Measurements from ENCODE around the gene VPS35L.
"Not testable (repeated sequence)": the region's sequence is repeated elsewhere in the genome, so short reads cannot be mapped to it uniquely, and the experiment has no call there.

Gene VPS35L

DNA sequence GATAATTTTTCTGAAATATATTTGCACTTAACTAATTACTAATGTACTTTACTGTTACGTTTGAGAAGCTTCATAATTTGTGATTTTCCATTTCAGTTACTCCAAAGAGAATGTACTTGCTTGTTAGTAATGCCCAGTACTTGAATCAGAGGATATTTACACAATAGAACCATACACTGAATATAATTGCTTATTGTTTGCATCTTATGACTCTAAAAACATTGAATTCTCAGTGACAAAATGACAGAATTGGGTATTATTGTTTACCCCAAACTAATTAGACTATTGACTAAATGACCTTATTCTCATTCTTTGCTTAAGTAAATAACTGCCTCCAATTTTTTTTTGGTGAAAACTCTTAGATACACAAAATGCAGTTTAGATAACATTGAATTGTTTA, 22.9 kb upstream of the VPS35L start:
- DNase-seq = no peak

DNA sequence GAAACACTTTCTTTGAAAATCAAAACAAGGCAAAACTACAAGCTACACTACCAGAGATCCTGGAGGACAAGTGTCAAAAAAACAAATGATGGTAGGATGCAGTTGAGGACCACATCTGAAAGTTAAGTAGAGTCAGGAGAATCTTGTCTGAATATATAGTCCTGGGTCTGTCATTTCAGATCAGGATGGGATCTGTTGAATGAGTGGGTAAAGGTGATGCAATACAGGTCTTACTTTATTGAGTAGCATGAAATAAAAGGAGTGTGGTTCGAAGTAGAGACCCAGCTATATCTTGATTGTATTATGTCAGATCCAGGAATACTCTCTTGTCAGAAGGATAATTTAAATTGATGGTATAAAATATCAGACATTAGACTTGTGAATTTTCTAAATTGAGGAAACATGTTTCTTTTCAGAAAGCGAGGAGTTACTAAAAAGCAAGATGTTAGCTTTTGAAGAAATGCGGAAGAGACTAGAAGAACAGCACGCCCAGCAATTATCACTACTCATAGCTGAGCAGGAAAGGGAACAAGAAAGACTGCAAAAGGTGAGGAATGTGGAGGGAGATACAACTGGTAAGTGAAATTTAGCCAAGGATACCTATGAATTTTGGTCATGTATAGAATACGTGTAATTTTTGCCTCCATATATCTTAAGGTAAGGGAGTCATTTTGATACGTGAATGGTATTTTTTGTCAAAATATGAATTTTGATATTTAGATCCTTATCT, 15.1 kb upstream of the VPS35L start:
- no peak for DNase-seq

DNA sequence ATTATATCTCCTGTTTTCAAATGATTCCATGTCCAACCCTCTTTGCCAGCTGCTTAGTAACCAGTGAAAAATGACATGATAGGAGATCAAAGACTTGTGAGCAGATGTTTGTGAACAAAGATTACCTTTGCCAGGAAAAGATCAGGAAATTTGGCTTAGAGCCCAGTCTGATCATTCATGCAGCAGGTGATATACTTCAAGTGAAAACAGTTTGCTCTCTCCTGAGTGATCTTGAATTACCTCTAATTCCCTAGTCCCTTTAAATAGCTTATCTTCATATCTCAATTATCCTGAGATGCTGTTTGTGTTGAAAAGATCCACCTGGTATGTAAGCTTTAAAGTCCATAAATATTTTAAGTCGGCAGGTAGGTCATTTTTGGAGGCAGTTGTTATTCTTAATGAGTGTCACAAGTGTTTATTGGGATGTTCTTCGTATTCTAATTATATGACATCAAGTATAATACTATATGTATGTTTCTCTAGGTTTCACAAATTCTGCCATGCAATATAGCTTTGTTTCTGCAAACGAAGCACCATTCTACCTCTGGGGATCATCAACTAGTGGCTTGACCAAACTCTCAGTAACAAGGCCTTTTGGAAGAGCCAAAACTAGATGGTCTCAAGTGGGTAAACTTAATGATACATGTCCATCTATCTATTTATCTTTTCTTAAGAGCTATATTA, 13.2 kb upstream of the VPS35L start:
- DNase-seq = no peak

DNA sequence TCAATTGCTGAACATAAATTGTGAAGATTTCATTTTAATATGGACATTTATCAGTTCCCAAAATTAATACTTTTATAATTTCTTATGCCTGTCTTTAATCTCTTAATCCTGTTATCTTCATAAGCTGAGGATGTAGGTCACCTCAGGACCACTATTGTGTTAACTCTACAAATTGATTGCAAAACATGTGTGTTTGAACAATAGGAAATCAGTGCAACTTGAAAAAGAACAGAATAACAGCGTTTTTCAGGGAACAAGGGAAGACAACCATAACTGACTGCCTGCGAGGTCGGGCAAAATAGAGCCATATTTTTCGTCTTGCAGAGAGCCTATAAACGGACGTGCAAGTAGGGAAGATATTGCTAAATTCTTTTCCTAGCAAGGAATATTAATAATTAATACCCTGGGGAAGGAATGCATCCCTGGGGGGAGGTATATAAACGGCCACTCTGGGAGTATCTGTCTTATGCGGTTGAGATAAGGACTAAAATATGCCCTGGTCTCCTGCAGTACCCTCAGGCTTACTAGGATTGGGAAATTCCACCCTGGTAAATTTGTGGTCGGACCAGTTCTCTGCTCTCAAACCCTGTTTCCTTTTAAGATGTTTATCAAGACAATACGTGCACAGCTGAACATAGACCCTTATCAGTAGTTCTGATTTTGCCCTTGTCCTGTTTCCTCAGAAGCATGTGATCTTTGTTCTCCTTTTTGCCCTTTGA, 12.1 kb upstream of the VPS35L start:
- DNase-seq = not testable (repeated sequence)

DNA sequence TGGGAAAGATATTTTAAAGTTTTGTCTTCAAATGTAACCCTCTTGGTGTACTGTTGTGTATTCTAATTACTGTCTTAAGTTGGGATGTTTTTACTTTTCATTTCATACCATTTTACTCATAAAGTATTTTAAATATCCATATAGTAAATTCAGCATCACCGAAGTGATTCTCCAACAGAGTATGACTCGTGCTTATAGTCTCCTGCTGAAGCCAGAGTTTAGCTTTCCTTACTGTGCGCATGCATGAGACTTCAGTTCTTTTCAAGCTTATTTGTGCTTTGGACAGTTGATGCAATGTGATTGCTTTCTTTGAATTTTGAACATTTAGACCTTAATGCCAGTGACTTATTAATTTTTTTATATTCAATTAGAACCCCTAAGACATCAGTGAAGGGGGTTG, 7.4 kb upstream of the VPS35L start:
- DNase-seq = no peak

DNA sequence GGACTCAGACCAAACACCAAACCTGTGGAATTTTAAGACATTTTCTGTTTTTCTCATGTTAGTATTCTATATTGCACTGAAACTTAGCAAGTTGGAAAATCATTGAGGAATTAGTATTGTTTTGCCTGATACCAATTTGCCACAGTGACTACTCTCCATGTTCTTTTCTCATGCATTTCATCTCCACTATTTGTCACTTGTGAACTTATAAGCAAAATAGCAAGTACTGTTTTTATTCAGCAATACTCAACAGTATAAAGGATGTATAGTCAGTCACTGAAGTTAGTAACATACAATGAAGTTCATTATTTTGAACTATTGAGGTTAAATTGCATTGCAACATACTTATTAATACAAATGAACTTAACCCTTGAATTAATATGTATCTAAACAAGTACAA, 5.8 kb upstream of the VPS35L start:
- DNase-seq = no peak

DNA sequence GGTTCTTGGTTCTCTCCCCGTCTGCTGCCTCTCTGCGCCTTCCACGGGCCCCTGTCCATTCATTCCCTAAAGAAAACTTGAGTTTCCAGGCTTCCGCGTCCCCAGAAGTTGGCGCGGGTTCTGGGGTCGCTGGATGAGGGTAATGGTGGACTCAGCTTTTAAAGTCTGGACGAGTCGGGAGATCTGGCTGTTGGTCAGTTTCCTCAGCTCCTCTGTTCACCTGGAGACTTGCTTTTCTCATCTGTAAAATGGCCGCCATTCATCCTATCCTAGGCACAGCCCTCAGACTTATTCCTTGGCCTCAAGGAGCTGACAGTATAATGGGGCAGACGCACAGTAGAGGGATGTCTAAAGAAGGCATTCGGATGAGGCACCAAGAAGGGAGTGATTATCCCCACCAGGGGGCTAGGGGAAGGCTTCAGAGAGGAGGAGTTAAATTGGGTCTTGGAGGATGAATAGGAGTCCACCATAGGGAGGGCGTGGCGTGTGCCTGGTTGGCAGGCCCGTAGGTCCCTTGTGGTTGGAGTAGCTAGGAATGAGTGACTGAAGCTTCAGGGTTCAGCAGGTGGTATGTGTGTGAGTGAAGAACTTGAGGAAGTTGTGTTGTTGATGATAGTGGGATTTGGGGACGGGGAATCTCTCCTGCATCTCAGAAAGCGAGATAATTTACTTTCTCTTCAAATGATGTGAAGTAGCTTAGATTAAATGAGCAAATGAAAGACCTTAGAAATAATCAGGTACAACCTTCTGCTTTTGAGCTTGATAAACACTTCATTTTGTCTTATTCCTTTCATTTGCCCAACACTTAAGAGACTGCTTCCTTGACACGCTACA, 652 bp downstream of the VPS35L start:
- peak in 3 of 6 experiments; percentile 6 to 24 (median 19) for DNase-seq

DNA sequence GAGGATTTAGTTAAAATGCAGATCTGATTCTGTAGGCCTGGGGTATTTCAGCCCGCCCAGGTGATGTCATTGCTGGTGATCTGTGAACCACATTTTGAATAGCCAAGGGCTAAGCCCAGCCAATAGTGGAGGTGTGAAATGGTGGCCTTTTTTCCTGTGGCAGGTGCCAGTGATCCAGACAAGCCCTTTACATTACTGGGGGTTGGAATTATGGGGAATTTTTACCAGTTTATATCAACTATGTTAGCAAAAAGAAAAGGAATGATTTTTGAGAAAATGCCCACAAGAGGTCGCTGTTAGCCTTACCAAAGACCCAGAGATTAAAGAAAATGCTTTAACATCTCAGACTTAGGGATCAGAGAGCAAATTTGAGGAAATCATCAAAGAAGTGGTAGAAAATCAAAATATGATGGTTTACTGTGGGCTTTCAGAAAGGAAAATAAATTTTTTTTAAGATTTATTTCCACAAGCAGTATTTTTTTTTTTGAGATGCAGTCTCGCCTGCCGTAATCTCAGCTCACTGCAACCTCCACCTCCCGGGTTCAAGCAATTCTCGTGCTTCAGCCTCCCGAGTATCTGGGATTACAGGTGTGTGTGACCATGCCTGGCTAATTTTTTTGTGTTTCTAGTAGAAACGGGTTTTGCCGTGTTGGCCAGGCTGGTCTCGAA, 3.9 kb downstream of the VPS35L start:
- peak in 5 of 6 experiments; percentile 8 to 65 (median 19) for DNase-seq

DNA sequence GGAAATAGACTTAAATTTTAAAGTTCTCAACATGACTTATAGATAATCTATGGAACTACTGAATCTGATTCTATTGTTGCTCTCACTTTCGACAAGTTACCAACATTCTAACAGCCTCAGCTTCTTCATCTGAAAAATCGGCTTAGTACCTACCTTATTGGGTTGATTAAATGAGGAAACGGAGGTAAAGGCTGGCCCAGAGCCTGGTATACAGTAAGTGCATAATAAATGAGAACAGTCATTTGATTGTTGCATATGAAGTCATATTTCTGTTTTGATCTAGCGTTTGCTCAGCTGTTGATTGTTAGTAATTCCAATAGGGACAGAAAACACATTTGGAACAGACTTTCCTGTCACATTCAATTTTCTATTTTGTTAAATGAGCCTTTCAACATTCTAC, 4.6 kb downstream of the VPS35L start:
- DNase-seq = no peak

DNA sequence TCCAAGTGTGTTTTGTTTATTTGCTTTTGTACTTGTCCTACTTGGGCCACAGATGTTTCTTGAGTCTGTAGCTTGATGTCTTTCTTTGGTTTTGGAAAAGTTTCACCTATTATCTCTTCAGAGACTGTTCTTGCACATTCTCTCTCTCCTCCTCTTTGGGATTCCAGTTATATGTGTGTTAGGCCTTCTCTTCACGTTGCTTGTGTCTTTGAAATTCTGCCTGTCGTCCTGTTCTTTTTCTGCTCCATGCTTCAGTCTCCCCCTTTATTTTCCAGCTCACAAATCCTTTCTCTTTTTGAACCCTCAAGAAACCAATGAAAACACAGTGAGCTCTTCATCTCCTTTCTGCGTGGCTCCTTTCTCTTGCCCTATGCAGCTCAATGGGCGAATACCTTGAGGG, 7.9 kb downstream of the VPS35L start:
- no peak for DNase-seq

DNA sequence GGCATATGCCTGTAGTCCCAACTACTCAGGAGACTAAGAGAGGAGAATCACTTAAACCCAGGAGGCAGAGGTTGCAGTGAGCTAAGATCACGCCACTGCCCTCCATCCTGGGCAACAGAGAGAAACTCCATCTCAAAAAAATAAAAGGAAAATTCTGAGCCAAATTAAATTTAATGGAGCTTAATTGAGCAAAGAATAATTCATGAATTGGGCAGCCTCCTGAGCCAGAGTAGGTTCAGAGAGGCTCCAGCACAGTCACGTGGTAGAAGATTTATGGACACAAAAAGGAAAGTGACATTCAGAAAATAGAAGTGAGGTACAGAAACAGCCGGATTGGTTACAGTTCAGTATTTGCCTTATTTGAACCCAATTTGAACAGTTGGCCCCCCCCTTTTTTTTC, 10.9 kb downstream of the VPS35L start:
- no peak for DNase-seq

DNA sequence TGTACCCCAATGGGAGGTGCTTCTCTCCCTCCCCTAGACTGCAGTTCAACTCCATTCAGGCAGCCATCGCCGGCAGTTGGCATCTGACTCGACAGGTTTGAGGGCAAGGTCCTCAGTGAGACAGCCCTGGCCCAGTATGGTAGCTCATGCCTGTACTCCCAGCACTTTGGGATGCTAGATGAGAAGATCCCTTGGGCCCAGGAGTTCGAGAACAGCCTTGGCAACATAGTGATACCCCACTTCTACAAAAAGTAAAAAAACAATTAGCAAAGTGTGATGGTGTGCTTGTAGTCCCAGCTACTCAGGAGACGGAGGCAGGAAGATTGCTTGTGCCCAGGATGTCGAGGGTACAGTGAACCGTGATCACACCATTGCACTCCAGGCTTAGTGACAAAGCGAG, 12.1 kb downstream of the VPS35L start:
- DNase-seq = no peak

DNA sequence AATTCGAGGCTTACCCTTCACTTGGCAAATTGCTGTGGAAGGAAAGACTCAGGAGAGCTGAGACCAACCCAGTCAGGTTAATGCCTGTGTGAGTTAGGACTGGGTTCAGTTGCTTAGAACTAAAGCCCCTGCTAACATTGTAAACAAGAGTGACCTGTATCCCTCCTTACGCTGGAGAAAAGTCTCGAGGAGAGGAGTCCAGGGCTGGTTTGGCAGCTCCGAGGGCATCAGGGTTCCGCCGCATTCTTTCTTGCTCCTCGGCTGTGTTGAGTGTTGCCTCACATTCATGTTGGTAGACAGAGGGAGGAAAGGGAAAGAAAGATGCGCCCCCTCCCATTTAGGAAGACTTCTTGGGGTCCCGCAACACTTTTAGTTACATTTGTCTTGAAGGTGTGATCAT, 18.5 kb downstream of the VPS35L start:
- DNase-seq = no peak

DNA sequence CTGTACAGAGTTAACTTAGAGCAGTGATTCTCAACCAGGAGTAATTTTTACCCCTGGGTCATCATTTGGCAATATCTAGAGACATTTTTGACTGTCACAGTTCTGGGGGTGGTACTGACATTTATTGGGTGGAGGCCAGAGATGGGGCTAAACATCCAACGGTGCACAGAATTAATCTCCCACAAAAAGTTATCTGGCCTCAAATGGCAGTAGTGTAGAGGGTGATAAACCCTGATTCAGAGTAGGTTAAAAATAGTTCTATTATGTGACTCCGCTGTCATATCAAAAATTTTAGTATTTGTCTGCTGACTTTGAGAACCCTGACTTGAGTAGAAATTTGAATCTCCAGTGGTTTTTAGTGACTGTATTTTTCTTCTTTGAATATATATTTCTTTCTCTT, 19.1 kb downstream of the VPS35L start:
- no peak for DNase-seq

DNA sequence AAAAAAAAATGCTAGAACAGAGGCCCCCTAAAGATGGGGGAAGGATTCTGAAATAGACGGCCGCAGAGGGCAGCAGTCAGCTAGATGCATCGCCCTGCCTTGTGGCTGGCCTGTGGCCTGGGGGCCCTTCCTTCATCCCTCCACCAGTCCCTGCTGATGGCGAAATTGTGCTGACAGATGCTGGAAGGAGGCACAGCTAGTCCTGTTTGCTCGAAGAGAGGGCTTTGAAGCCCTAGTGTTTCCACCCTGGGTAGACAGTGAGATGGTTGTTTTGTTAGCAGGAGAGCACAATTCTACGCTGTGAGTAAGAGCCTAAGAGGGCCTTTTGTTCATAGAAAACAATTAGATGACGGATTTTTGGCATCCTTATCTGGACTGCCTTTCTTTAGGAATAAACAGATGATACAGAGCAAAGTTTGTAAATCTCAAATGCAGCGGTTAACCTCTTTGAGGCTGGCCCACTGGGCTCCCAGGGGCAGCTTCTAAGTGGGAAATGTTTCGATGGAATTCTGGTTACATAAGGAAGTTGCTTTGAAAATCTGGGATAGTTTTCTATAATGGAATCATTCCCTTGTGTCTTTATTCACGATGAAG, 23.0 kb downstream of the VPS35L start:
- DNase-seq = no peak

DNA sequence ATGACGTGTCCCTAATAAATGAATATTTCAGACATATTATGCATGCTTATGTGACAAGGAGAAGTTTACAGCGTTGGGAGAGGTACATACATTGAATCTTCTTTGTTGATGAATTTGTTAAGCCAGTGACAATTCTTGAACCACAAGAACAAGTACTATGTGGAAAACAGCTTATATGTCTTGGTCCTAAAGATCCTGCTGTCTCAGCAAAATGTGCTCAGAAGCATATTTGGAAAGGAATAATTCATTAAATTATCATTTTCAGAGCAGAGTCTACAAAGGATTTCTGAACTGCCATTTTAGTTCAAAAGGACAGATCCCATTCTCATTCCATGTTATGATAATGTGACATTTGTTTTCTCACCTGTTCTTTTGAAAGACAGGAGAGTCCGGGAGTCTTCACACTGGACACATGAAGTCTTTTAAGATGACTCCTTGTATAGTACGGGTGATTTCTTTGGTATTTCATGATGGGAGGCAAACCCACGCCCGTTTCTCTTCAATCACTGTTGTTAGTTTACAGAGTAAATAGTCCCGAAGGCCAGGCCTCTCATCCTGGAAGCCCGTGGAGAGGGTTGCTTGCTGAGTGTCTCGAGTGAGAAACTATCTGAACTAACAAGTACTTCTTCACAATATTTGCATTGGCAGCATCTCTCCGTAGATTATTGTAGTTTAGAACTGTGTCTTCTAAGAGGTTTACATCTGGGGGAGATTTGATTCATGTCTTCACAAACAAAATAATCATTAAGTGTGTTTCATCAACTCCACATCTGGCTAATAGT, 26.7 kb downstream of the VPS35L start:
- no peak for DNase-seq

DNA sequence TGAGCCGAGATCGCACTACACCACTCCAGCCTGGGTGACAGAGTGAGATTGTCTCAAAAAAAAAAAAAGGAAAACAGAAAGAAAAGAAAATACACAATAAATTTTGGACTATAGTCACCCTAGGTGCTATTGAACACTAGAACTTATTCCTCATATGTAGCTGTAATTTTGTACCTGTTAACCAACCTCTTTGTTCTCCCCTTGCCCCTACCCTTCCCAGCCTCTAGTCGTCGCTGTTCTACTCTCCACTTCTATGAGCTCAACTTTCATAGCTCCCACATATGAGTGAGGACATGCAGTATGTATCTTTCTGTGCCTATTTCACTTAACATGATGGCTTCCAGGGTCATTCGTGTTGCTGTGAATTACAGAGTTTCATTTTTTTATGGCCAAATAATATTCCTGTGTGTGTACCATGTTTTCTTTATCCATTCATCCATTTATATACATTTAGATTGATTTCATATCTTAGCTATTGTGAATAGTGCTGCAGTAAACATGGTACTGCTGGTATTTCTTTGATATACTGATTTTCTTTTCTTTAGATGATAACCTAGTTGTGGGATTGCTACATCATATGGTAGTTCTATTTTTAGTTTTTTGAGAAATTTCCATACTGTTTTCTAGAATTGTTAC, 28.3 kb downstream of the VPS35L start:
- peak in 3 of 6 experiments; percentile 2 to 32 (median 22) for DNase-seq

DNA sequence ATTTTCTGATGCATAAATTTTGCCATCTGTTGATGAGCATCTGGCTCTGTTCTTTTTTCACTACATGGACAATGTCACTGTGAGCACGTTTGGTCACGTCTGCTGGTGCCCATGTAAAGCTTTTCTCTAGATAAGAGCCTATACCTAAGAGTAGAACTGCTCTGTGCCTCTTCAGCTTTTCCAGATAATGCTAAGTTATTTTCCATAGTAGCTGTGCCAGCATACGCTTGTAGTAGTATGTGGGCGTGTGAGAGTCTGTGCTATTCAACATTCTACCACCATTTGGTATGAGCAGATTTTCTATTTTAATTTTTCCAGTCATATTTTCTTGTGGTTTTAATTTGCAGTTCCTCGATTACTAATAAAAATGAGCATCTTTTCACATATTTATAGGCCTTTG, 33.2 kb downstream of the VPS35L start:
- DNase-seq = no peak

DNA sequence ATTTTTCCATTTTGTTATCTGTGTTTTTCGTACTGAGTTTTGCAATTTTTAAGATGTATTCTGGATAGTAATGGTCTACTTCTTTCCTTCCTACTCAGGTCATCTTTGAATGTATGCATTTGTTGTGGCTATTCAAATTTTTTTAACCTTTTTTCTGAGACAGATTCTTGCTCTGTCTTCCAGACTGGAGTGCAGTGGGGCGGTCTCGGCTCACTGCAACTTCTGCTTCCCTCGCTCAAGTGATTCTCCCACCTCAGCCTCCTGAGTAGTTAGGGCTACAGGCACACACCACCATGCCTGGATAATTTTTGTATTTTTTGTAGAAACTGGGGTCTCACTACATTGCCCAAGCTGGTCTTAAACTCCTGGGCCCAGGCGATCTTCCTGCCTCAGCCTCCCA, 33.6 kb downstream of the VPS35L start:
- no peak for DNase-seq

DNA sequence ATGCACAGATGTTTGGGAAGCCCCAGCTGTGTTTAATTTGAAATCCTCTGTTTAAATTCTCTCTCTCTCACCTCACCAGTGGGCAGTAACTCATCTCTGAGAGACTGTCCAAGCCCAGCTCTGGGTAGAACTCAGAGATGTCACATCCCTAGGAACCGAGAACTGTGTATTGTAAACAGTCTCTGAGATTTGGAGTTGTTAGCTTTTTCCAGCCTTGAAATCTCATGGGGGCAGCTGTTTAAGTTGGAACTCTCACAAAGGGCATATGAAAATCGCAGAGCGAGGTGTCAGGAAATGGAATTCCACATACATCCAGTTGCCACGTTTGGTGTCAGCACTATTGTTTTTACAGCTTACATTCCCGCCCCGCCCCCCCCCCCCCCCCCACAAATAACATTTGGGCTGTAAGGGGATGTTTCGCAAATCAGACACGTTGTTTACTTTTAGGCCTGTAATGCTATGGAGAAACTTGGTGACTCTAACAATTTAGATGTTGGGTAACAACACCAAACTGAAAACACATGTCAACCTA, 34.3 kb downstream of the VPS35L start:
- no peak for DNase-seq
